GM13976 (cell line): ENCODE measurements around the gene TGM3.

Experiments
- DNase-seq: peaks from one replicate; pipeline ENCODE4 v3.0.0; 2012; ENCODE audit warnings: low spot score
- CTCF ChIP-seq: IDR thresholded peaks from 2 replicates; pipeline ENCODE4 v1.5.1; 2012; ENCODE audit warnings: borderline replicate concordance, mild to moderate bottlenecking; ENCODE audit not compliant: insufficient read depth; ENCODE audit errors: extremely low read depth, missing control alignments, control extremely low read depth
- in situ Hi-C: fragments of 300-500 bp; cut with MboI; formaldehyde crosslinking; loops from one replicate; pipeline ENCODE4 v1.12.0; 2022; ENCODE audit warnings: low sequenced_read_pairs, mixed read lengths, inconsistent platforms; ENCODE audit not compliant: unreplicated experiment

TGM3 gene

GRCh38 chr20:2348336-2348735 is 52.5 kb downstream of the TGM3 start:
- no peak for DNase-seq
- in situ Hi-C loops = no loop called here
- no peak for TF ChIP-seq CTCF

- TF ChIP-seq CTCF = no peak
- DNase-seq = no peak
- in situ Hi-C loops = no loop called here
Measured at GRCh38 chr20:2349801-2350200, 54.0 kb downstream of the TGM3 start.

- in situ Hi-C loops = no loop called here
- DNase-seq = no peak
- TF ChIP-seq CTCF = no peak
Measured at GRCh38 chr20:2350606-2351005, 54.8 kb downstream of the TGM3 start.

- no peak for DNase-seq
- no peak for TF ChIP-seq CTCF
- in situ Hi-C loops = no loop called here
Measured at GRCh38 chr20:2353231-2353630, 57.4 kb downstream of the TGM3 start.

- DNase-seq = no peak
- in situ Hi-C loops = no loop called here
- TF ChIP-seq CTCF = no peak
Measured at GRCh38 chr20:2357114-2357513, 61.3 kb downstream of the TGM3 start.

GRCh38 chr20:2358006-2358405 is 62.2 kb downstream of the TGM3 start:
- DNase-seq = no peak
- TF ChIP-seq CTCF = no peak
- in situ Hi-C loops = no loop called here

- DNase-seq = no peak
- TF ChIP-seq CTCF = no peak
- in situ Hi-C loops = no loop called here
Measured at GRCh38 chr20:2361035-2361593, 65.3 kb downstream of the TGM3 start.
